GM12891 (cell line): ENCODE results near the gene TH.

Source experiments
- DNase-seq: peaks from one replicate; pipeline ENCODE4 v3.0.0; 2011; ENCODE audit warnings: low spot score; ENCODE audit not compliant: insufficient read length
- FAIRE-seq: peaks from 2 replicates; lab custom pipeline; 2011; peaks lifted over from hg19 to GRCh38; lab: Jason Lieb, UNC
- PAX5 ChIP-seq: IDR thresholded peaks from 2 replicates; pipeline ENCODE4 v1.6.1; 2011; ENCODE audit warnings: low read length, moderate library complexity, mild to moderate bottlenecking; ENCODE audit not compliant: insufficient read depth, severe bottlenecking
- POLR2A ChIP-seq: IDR thresholded peaks from 2 replicates; pipeline ENCODE4 v1.6.1; 2011; ENCODE audit warnings: low read depth, low read length, control low read depth
- POLR2AphosphoS5 ChIP-seq: IDR thresholded peaks from 2 replicates; pipeline ENCODE4 v1.6.1; 2011; ENCODE audit warnings: low read depth, low read length, control low read depth
- POU2F2 ChIP-seq: IDR thresholded peaks from 2 replicates; pipeline ENCODE4 v1.6.1; 2011; ENCODE audit warnings: low read depth, mild to moderate bottlenecking, control low read depth, low read length, moderate library complexity
- SPI1 ChIP-seq: IDR thresholded peaks from 2 replicates; pipeline ENCODE4 v1.6.1; 2011; ENCODE audit warnings: low read depth, low read length, control low read depth
- TAF1 ChIP-seq: IDR thresholded peaks from 2 replicates; pipeline ENCODE4 v1.6.1; 2011; ENCODE audit warnings: low read depth, low read length, control low read depth

The TH gene

GRCh38 chr11:2123628-2123960, 48.0 kb downstream of the TH start:
- DNase-seq (no peak), FAIRE-seq (no peak)
- TF ChIP-seq POLR2AphosphoS5 (no peak), POU2F2 (no peak), POLR2A (no peak), SPI1 (no peak), TAF1 (no peak), PAX5 (no peak)

- DNase-seq (no peak), FAIRE-seq (no peak)
- no peak for TF ChIP-seq POLR2A
- no peak for TF ChIP-seq POLR2AphosphoS5
- no peak for TF ChIP-seq SPI1
- TF ChIP-seq TAF1 = no peak
- no peak for TF ChIP-seq PAX5
- no peak for TF ChIP-seq POU2F2
Observed at GRCh38 chr11:2122907-2123627, 48.5 kb downstream of the TH start.

- DNase-seq (no peak), FAIRE-seq (no peak)
- TF ChIP-seq POLR2A (no peak), POLR2AphosphoS5 (no peak), PAX5 (no peak), POU2F2 (no peak), TAF1 (no peak), SPI1 (no peak)
Observed at GRCh38 chr11:2122222-2122906, 49.3 kb downstream of the TH start.

GRCh38 chr11:2121227-2122130, 50.1 kb downstream of the TH start:
- FAIRE-seq (no peak), DNase-seq (no peak)
- TF ChIP-seq PAX5 (no peak), TAF1 (no peak), POLR2AphosphoS5 (no peak), SPI1 (no peak), POLR2A (no peak), POU2F2 (no peak)

GRCh38 chr11:2120359-2121100, 51.1 kb downstream of the TH start:
- DNase-seq (no peak), FAIRE-seq (no peak)
- no peak for TF ChIP-seq POLR2AphosphoS5
- no peak for TF ChIP-seq POLR2A
- no peak for TF ChIP-seq SPI1
- no peak for TF ChIP-seq PAX5
- TF ChIP-seq TAF1 = no peak
- TF ChIP-seq POU2F2 = no peak

- TF ChIP-seq POU2F2 (no peak), TAF1 (no peak), POLR2A (no peak), POLR2AphosphoS5 (no peak), PAX5 (no peak), SPI1 (no peak)
- no peak for FAIRE-seq
- no peak for DNase-seq
Observed at GRCh38 chr11:2118677-2119076, 52.9 kb downstream of the TH start.

- FAIRE-seq (no peak), DNase-seq (no peak)
- TF ChIP-seq POU2F2 = no peak
- no peak for TF ChIP-seq PAX5
- no peak for TF ChIP-seq SPI1
- no peak for TF ChIP-seq TAF1
- TF ChIP-seq POLR2AphosphoS5 = no peak
- no peak for TF ChIP-seq POLR2A
Observed at GRCh38 chr11:2116680-2117079, 54.9 kb downstream of the TH start.

- DNase-seq (no peak), FAIRE-seq (no peak)
- no peak for TF ChIP-seq POU2F2
- TF ChIP-seq POLR2AphosphoS5 = no peak
- no peak for TF ChIP-seq SPI1
- no peak for TF ChIP-seq PAX5
- no peak for TF ChIP-seq POLR2A
- no peak for TF ChIP-seq TAF1
Observed at GRCh38 chr11:2115308-2115707, 56.3 kb downstream of the TH start.
